DOHH2 (cell line): Measurements from ENCODE around the gene NOX5.

Experiments
- EZH2phosphoT487 ChIP-seq: fragments of 200-600 bp; sonication (generic); IDR thresholded peaks from 2 replicates; pipeline ENCODE4 v1.6.1; 2017; ENCODE audit warnings: borderline replicate concordance, mild to moderate bottlenecking, antibody characterized with exemption, low read length, moderate library complexity, mixed read lengths
- TF ChIP-seq, protein P1 (sequence below): fragments of 200-600 bp; sonication (generic); IDR thresholded peaks from one replicate; pipeline ENCODE4 v1.5.1; 2014; ENCODE audit warnings: antibody characterized with exemption, mild to moderate bottlenecking, low read depth, low read length; ENCODE audit not compliant: poor library complexity, severe bottlenecking

- TF ChIP-seq, protein P1, sequence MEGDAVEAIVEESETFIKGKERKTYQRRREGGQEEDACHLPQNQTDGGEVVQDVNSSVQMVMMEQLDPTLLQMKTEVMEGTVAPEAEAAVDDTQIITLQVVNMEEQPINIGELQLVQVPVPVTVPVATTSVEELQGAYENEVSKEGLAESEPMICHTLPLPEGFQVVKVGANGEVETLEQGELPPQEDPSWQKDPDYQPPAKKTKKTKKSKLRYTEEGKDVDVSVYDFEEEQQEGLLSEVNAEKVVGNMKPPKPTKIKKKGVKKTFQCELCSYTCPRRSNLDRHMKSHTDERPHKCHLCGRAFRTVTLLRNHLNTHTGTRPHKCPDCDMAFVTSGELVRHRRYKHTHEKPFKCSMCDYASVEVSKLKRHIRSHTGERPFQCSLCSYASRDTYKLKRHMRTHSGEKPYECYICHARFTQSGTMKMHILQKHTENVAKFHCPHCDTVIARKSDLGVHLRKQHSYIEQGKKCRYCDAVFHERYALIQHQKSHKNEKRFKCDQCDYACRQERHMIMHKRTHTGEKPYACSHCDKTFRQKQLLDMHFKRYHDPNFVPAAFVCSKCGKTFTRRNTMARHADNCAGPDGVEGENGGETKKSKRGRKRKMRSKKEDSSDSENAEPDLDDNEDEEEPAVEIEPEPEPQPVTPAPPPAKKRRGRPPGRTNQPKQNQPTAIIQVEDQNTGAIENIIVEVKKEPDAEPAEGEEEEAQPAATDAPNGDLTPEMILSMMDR = no peak
- no peak for TF ChIP-seq EZH2phosphoT487
Observed at GRCh38 chr15:69025320-69025719, 10.8 kb downstream of the NOX5 start.
